ENCODE results near the gene FBXO17.
A peak's percentile ranks its signal among the peaks of the same experiment; 100 is the strongest.
"Not testable (repeated sequence)": the region's sequence is repeated elsewhere in the genome, so short reads cannot be mapped to it uniquely, and the experiment has no call there.

Gene FBXO17

DNA sequence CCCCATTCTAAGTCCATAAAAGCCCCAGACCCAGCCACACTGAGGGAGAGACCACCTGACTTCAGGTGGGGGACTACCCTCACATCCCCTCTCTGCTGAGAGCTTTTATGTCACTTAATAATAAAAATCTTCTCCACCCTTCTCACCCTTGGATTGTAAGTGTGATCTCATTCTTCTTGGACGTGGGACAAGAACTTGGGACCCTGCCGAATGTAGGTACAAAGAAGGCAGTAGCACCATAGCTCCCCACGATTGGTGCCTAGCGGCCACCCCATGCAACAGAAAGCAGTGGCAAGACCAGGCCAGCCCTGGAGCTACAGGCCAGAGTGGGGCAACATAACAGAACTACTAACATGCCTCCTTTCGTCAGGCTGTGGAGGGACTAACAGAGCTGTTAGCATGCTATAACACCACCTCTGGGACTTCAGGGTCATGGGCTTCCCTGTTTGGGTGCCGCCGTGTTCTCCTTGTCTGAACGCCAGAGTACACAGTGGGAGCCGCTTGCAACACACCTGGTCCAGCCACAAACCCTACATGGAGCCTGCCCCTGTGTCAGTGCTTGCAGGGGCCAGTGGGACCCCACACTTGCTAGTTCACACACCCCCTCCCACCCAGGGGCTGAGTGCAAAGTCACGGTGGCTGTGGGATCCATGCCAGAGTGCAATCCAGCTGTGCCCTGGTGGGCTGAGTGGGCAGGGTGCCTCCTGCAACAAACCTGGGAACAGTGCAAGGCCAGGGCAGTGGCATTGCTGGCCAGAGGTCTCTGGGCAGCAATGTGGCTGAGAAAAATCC is 5.2 kb upstream of the FBXO17 start:
- no peak for DNase-seq

DNA sequence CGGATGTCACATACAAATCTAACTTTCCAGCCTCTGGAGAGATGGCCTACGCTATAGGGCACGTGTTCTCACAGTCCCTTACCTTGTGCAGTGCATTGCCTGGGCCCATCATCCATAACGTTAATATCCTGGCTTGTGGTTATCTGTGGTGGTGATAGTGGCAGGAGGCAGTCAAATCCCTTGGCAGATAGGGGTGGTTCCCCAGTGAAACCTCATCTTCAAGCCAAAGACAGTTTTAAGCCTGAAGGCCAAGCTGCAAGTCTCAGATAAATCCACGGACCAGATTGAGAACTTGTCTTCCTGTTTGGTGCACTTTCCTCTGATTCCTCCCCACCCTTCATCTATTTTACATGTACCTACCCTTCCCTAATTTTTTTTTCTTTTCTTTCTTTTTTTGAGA is 4.3 kb upstream of the FBXO17 start:
- no peak for DNase-seq

DNA sequence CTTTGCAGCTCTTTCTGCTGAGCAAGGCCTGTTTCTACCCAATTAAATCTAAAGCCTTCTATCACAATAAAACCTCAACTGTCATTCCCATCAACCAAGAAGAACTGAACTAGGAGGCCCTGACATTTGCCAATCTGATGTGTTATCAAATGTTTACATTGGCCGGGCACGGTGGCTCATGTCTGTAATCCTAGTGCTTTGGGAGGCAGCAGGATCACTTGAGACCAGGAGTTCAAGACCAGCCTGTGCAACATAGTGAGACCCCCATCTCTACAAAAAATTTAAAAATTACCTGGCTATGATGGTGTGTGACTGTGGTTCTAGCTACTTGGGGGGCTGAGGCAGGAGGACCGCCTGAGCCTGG is 2.8 kb upstream of the FBXO17 start:
- DNase-seq = no peak

DNA sequence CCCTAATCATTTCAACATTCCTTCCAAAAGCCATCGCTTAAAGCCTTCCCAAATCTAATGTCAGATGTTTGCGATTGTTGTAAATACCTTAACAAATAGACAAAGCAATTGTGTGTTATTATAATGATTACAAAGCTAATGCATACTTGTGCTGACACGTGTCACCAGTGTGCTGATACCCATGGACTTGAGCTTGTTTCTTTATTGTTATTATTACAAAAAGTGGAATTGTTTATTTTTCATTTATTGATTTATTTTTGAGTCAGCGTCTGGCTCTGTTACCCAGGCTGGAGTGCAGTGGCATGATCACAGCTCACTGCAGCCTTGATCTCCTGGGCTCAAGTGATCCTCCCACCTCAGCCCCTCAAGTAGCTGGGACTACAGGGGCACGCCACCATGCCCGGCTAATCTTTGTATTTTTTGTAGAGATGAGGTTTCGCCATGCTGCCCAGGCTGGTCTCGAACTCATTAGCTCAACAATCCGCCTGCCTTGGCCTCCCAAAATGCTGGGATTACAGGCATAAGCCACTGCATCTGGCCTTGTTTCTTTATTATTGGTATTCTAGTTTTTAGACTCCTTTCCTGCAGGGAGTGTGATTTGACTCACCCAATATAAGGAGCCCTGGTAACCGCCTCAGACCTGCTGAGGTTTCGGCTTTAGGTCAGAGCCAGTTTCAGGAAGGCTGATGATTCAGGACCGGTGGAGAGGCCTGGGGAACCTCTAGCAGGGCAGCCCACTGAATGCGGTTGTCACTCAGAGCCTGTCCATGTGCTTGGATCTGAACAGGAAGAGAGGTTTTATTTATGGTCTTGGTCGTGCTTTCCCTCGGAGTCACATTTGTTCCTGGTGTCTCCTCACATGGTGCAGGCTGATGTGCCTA is 2.1 kb upstream of the FBXO17 start:
- DNase-seq = no peak

DNA sequence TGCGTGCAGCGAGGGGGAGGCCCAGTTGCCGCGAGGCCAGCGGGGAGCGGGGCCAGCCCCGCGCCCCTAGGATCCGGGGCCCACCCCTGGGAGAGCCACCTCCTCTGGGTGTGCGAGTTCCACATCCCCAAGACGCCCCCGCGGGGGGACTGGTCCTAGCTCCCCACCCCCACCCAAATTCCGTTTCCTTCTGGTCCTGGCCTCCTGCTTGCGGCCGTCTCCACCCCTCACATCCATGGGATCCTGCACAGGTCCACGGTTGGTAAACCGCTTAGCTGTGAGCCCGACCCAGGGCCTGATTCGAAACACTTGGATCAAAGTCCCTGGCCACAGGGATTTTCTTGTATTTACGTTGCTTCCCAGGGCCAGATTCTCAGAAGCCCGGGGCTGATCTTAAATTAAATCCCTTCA is 324 bp upstream of the FBXO17 start:
- DNase-seq = peak in 13 of 56 donors; percentile 6 to 58 (median 34)

DNA sequence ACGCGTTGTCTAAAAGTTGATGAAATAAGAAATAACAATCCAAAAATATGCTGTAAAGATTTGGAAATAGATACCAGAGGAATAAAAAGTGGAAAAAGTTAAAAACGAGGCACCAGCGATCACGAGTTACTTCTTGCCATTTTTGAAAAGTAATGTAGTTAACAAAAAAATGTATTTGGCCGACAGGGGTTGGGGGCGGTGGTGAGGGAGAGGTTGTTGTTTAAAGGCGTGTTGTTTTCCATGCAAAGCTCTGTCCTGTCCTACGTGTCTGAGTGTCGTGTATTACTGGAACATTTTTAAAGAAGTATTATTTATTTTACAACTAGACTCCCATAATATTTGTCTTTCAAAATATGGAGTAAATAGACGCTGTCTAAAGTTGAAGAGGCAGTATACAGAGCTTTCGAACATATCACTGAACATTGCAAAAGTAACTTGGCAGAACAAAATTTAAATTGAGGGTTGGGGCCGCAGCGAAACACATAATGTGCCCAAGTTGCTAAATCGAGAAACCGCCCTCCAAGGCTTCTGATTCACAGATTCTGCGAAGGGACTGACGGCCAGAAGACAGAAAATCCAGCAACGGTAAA is 823 bp downstream of the FBXO17 start:
- DNase-seq = no peak

DNA sequence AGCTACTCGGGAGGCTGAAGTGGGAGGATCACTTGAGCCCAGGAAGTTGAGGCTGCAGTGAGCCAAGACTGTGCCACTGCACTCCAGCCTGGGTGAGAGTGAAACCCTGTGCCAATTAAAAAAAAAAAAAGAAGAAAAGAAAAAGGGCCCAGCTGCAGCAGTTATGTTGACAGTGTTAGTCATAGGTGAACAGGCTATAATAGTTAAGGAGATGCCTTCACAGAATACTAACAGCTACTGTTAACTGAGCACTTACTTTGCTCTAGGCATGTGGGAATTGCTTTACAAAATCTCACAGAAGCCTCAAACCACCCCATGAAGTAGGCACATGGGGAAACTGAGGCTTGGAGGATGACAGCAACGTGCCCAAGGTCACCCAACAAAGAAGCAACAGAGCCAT is 3.9 kb downstream of the FBXO17 start:
- no peak for DNase-seq

DNA sequence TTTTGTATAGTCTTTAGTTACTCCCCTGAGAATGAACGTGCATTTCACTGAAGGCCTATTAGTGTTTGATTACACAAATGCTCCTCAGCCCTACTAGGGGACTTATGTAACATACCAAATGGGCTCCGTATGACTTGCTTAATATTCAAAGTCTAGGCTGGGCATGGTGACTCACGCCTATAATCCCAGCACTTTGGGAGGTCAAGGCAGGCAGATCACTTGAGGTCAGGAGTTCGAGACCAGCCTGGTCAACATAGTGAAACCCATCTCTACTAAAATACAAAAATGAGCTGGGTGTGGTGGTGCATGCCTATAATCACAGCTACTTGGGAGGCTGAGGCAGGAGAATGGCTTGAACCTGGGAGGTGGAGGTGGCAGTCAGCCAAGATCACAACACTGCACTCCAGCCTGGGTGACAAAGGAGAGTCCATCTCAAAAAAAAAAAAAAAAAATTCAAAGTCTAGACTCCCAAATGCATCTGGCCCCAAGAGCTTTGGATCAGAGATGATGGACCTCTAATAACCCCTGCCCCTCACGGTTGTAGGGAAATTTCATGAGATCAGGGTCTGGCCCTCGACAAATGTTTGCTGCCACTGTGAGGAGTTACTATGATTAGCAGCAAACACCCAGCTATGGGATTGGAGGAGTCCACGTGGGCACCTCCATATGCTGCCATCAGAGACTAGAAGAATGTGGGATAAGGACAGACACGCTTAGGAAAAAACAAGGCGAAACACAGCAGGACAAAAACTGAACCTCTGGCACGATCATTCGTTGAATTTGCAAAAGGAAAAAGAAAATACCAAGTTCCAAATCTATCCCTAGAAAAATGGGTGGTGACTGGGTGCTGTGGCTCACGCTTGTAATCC is 4.6 kb downstream of the FBXO17 start:
- DNase-seq = no peak

DNA sequence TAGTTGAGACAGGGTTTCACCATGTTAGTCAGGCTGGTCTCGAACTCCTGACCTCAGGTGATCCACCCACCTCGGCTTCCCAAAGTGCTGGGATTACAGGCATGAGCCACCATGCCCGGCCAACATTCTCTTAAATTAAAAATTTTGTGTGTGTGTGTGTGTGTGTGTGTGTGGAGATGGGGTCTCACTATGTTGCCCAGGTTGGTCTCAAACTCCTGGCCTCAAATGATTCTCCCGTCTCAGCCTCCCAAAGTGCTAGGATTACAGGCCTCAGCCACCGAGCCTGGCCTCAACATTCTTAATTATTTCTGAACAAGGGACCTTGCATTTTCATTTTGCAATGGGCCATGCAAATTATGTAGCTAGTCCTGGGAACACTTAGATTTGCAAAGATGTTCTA is 9.4 kb downstream of the FBXO17 start:
- DNase-seq = not testable (repeated sequence)

DNA sequence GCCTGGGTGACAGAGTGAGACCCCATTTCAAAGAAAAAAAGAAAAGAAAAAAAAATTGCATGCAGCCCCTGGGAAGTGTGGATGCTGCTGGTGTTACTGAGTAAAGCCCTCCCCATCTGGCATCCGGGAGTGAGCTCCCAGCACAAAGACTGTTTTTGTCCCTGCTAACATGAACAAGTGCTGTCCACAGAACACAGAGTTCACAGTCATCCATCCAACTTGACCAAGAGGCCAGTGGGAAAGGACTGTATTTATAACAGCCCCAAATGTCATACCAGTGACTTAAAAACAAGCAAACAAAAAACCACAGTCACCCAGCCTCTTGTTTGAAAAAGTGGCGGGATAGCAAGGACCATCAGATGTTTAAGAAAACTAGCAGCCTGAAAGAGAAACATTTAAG is 10.8 kb downstream of the FBXO17 start:
- no peak for DNase-seq

DNA sequence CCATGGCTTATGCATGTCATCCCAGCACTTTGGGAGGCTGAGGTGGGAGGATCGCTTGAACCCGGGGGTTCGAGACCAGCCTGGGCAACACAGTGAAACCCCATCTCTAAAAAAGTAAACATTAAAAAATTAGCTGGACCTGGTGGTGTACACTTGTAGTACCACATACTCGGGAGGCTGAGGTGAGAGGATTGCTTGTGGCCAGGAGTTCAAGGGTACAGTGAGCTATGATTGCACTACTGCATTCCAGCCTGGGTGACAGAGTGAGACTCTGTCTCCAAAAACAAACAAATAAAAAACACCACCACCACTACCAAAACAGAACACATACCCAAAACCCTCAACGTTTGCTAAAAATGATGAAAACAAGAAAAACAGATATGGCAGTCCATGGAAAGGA is 15.9 kb downstream of the FBXO17 start:
- no peak for DNase-seq

DNA sequence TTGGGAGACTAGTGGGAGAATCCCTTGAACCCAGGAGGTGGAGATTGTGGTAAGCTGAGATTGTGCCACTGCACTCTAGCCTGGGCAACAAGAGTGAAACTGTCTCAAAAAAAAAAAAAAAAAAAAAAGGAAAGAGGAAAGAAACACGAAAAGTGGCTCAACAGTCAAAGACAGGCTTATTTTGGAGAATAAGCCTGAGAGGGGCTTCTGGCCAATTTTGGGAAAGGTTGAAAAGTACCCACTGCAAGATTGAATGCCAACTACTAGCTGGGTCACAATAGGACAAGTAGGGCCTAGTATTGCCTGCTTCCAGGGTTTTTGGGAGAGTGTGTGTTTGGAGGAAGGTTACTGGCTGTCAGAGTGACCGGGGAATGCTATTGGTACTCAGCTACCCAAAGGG is 17.2 kb downstream of the FBXO17 start:
- DNase-seq = no peak

DNA sequence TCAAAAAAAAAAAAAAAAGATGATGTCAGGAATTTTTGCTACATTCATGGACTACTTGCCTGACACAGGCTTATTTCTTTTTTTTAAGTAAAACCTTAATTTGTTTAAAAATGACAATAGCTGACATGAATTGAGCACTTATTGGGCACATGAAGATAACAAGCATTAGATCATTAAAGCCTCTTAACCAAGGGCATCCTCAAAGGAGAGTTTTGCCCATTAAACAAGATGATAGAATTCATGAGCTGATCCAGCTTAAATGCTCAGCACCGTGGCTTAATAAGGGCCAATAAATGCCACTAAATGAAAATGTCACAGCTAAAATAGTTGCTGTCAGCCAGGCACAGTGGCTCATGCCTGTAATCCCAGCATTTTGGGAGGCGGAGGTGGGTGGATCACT is 19.3 kb downstream of the FBXO17 start:
- DNase-seq = no peak

DNA sequence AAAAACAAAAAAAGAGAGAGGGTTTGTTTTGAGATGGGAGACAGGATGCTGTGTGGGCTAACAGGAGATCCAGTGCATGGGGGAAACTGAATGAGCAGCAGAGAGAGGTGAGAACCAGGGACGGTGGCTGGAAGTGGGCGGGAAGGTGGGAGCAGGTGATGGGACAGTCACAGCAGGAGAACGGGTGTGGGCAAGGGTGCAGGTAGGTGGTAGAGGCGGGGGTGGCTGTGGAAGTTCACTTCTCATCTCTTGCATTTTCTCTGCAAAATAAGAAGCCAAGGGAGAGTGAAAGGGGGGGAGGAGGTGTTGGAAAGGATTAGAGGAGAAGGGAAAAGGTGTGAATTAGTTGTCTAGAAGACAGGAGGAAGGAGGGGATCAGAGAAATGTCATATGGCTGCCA is 21.9 kb downstream of the FBXO17 start:
- DNase-seq = peak in 13 of 56 donors; percentile 3 to 48 (median 12)

DNA sequence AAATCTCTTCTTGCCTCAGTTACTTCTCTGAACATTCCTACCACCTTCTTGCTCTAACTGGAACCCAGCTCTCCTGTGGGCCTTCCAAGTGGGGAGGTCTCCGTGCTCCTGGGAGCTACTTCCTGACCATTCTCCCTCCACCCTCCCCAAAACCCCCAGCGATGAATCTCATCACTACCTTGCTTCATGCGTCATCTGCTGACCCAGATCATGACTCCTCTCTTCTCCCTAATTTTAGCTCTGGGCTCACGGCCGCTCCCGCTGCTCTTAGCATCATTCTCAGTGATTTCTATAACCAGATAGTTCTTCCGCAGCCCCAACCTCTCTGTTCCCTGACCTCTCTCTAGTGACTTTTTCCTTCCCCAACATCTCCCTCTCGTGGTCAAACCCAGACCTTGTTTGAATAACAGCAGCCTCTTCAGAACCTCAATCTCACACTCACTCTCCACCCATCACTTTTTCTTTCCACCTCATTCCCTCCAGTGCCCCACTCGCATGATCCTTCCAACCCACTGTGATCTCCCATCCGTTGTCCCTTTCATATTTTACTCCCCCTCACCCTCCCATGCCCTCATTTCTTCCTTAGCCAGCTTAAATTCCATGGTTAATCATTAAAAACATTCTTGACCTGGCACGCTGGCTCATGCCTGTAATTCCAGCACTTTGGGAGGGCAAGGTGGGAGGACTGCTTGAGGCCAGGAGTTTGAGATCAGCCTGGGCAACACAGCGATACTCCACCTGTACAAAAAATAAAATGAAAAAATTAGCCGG is 23.0 kb downstream of the FBXO17 start:
- DNase-seq = peak in 2 of 56 donors; percentile 7 to 10

DNA sequence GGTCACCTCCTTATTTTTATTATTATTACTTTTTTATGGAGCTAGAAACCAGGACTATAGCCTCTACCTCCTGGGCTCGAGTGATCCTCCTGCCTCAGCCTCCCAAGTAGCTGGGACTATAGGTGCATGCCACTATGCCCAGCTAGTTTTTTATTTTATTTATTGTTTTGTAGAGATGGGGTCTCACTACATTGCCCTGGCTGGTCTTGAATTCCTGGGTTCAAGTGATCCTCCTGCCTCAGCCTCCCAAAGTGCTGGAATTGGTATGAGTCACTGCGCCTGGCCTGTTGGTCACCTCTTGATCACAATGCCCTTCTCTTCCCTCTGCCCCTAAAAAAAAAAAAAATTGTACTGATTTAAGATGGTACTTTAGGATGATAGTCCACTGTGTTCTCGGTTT is 24.4 kb downstream of the FBXO17 start:
- DNase-seq = no peak

DNA sequence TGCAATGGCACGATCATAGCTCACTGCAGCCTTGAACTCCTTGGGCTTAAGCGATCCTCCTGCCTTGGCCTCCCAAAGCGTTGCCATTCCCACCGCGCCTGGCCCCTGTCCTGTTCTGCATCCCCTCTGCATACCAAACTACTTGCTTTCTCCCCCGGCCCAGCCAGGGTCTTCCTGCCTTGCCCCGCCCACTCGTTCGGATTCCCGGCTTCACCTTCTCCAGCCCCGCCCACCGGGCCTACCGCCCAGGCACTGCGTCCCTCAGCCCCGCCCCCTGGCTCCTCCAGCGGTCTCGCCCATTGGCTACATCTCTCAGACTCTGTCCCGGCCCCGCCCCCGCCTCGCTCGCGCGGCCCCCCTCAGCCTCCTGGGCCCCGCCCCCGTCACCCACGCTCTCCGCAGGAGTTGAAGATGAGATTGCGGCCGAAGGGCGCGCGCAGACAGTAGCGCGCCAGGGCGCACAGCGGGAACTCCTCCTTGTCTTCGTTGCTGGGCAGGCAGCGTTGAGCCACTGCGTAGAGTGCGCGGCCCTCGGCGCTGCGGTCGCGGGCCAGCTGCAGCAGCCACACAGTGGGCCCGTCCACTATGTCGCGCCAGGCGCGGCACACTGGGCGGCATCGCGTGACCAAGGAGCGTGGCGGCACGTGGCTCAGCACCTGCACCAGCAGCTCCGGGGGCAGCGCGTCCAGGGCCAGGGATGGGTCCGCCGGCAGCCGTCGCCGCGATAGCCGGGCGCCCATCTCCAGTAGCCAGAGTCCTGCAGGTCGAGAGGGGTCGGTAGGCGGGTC is 25.8 kb downstream of the FBXO17 start:
- peak in 55 of 56 donors; percentile 9 to 95 (median 80) for DNase-seq

DNA sequence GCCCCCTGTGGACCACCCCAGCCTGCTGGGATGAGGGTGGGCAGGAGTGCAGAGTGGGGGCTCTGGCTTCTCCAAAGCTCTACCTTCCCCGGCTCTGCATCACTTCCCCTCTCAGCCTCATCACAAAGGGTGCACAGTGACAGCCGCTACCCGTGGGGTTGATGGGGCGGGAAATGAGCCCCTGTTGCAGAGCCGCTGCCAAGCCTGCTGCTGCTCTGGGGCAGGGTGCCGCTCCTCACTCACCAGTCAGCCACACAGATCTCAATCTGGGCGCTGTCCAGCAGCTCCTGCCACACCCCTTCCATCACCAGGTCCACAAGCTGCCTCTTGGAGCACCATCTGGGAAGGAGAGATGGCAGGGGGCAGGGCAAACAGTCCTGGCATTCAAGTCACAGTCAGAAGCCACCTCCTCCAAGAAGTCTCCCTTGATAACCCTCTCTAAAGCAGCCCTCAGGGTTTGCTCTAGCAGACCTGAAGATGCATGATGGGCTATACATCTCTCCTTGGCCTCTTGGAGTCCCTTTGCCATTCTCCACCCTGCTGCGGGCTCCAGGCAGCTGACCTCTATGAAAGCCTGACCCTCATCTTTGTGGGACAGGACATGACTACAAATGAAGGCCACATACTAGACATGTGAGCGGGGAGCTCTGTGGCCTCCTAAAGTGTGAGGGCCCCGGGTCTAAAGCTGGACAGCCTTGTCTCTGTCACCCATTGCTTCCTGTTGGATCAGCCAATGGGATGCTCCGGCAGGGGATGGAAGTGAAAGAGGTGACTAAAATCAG is 29.1 kb downstream of the FBXO17 start:
- DNase-seq = no peak
